Adrenal gland (tissue), 12 donors: Measurements from ENCODE around the gene PRKN. TPM values are rescaled to one million over a fixed set of nuclear protein-coding genes. Genes with fewer than 3 reads are reported as not detected.

Experiments
- DNase-seq, 7 donors: peaks; one replicate each; pipeline ENCODE4 v3.0.0-alpha.2; 2019 to 2020
- H3K27ac ChIP-seq, 5 donors: fragments of 200-600 bp; sonication (generic) in 4 of 5; 1 replicate in 3 of 5; 2 replicates in 2 of 5; pipeline versions ENCODE4 v1.5.1 to v1.8.0; 2016 to 2020; ENCODE audit warnings: mild to moderate bottlenecking in 1 of 5
- H3K27me3 ChIP-seq: fragments of 200-600 bp; 2 replicates; pipeline ENCODE4 v1.8.0; 2021
- H3K36me3 ChIP-seq, 2 donors: fragments of 200-600 bp; replicated peaks in 1 of 2; 1 replicate in 1 of 2; 2 replicates in 1 of 2; pipeline versions ENCODE4 v1.5.1 to v1.8.0; 2018 to 2022
- H3K4me1 ChIP-seq, 2 donors: fragments of 200-600 bp; replicated peaks in 1 of 2; 1 replicate in 1 of 2; 2 replicates in 1 of 2; pipeline versions ENCODE4 v1.5.1 to v1.8.0; 2018 to 2021
- H3K4me3 ChIP-seq, 4 donors: fragments of 200-600 bp; sonication (generic) in 3 of 4; one replicate each; pipeline ENCODE4 v1.5.1; 2016 to 2018
- H3K9me3 ChIP-seq, 3 donors: fragments of 200-600 bp; sonication (generic) in 1 of 3; replicated peaks in 1 of 3; 1 replicate in 2 of 3; 2 replicates in 1 of 3; pipeline versions ENCODE4 v1.5.1 to v1.8.0; 2016 to 2021
- CTCF ChIP-seq, 6 experiments: fragments of 450-650 bp in 4 of 6; fragments of 200-600 bp in 2 of 6; sonication (generic) in 1 of 6; IDR thresholded peaks; 1 replicate in 5 of 6; 2 replicates in 1 of 6; pipeline versions ENCODE4 v1.5.1 to v1.8.0; 2016 to 2021; ENCODE audit warnings: antibody characterized with exemption in 6 of 6, mild to moderate bottlenecking in 2 of 6, moderate library complexity in 1 of 6
- POLR2A ChIP-seq, 2 donors: fragments of 450-650 bp; IDR thresholded peaks; one replicate each; pipeline ENCODE4 v1.6.1; 2017; ENCODE audit warnings: antibody characterized with exemption in 2 of 2, mild to moderate bottlenecking in 2 of 2, moderate library complexity in 1 of 2
- WGBS, 4 donors: extraction: QIAGEN DNeasy Blood & Tissue Kit in 2 of 4; methylation state at CpG; one replicate each; pipeline versions ENCODE4 v1.1.5 to v1.1.7; 2013 to 2017; 5-methylcytosine and 5-hydroxymethylcytosine counted together
- intact Hi-C, 2 donors: fragments of 100-400 bp; cut with DNase I; formaldehyde crosslinking; loops; one replicate each; pipeline versions ENCODE4 v1.14.1 to v1.15.0; 2022 to 2023
- polyA plus RNA-seq, 3 donors: library from polyadenylated mRNA; stranded (reverse); fragments of 200-250 nt in 2 of 3; fragments of 350-450 nt in 1 of 3; fragmentation: Illumina TruSeq in 1 of 3; extraction: RNeasy Lipid Tissue Mini Kit (QIAGEN cat#74804) in 1 of 3; gene quantifications; one replicate each; pipeline ENCODE4 v1.2.3, GENCODE V29; 2013 to 2014
- total RNA-seq, 9 donors: library from RNA; depleted of rRNA in 4 of 9; stranded (reverse); fragments of >200 nt in 4 of 9; fragments of 120-200 nt in 1 of 9; fragmentation: NEBNext Ultra II Directional in 1 of 9; extraction: Animal tissue kit (Norgen Biotek cat#: 25700) in 1 of 9; gene quantifications; one replicate each; pipeline versions ENCODE4 v1.1.0 to v1.2.4, GENCODE V29; 2013 to 2023
- donor health status: healthy with polysubstance abuse.
- donor health status: Bipolar disorder and iron deficiency.
- donor health status: DM: yes; HTN: yes; CAD: no.
- donor health status: DM: no; HTN: no; CAD: no.
- donor health status: DM: no; HTN: no; CAD: no.
- donor health status: DM: yes; HTN: yes; CAD: no.

The PRKN gene
- total and polyA plus RNA-seq, 12 donors, result 1.9 to 159 (median 13.3) TPM

- H3K4me1 ChIP-seq, result no peaks in the 10 kb centered on the region
- 89 to 92% (median 90%) methylated on average over 10 of the region's 10 CpGs for WGBS, 4 donors
Observed at GRCh38 chr6:162074641-162075275, 652.8 kb downstream of the PRKN start.

GRCh38 chr6:162070639-162071038 is 656.9 kb downstream of the PRKN start:
- H3K4me1 ChIP-seq, result no peaks in the 10 kb centered on the region
- H3K27me3 ChIP-seq, result no peaks in the 10 kb centered on the region
- TF ChIP-seq CTCF (IDR thresholded peaks at IDR 0.05) (no peak), POLR2A (IDR thresholded peaks at IDR 0.05) (no peak)
- no peak for DNase-seq
- no peaks in the 10 kb centered on the region for H3K36me3 ChIP-seq
- no peak overlapping the region for H3K4me3 ChIP-seq
- no peak overlapping the region for H3K27ac ChIP-seq
- intact Hi-C loops, result no loop called here
- 67 to 95% (median 90%) methylated on average over 4 to 5 of the region's 5 CpGs for WGBS, 4 donors
- H3K9me3 ChIP-seq, result no peaks in the 10 kb centered on the region

More at GRCh38 chr6:162074641-162075275, 652.8 kb downstream of the PRKN start:
- H3K9me3 ChIP-seq, result no peaks in the 10 kb centered on the region
- intact Hi-C loops, result no loop called here
- no peak for TF ChIP-seq CTCF (IDR thresholded peaks at IDR 0.05)
- no peak for TF ChIP-seq POLR2A (IDR thresholded peaks at IDR 0.05)
- DNase-seq, result no peak
- H3K4me3 ChIP-seq, result no peak overlapping the region
- H3K36me3 ChIP-seq, result no peaks in the 10 kb centered on the region
- no peaks in the 10 kb centered on the region for H3K27me3 ChIP-seq
- no peak overlapping the region for H3K27ac ChIP-seq

GRCh38 chr6:162069995-162070394 is 657.6 kb downstream of the PRKN start:
- H3K36me3 ChIP-seq, result no peaks in the 10 kb centered on the region
- DNase-seq, result no peak
- TF ChIP-seq POLR2A (IDR thresholded peaks at IDR 0.05) (no peak), CTCF (IDR thresholded peaks at IDR 0.05) (no peak)
- no peak overlapping the region for H3K4me3 ChIP-seq
- no peaks in the 10 kb centered on the region for H3K27me3 ChIP-seq
- intact Hi-C loops, result no loop called here
- H3K9me3 ChIP-seq, result no peaks in the 10 kb centered on the region
- H3K27ac ChIP-seq, result no peak overlapping the region
- no peaks in the 10 kb centered on the region for H3K4me1 ChIP-seq
- WGBS, 4 donors, result 85 to 94% (median 91%) methylated on average over 2 of the region's 2 CpGs

GRCh38 chr6:162068340-162068739 is 659.2 kb downstream of the PRKN start:
- WGBS, 4 donors, result 73 to 89% (median 84%) methylated on average over 4 of the region's 4 CpGs

More at GRCh38 chr6:162068340-162068739, 659.2 kb downstream of the PRKN start:
- intact Hi-C loops, result no loop called here
- no peak for TF ChIP-seq CTCF (IDR thresholded peaks at IDR 0.05)
- no peak for TF ChIP-seq POLR2A (IDR thresholded peaks at IDR 0.05)
- Histone ChIP-seq H3K4me1 (no peaks in the 10 kb centered on the region), H3K27ac (no peak overlapping the region), H3K4me3 (no peak overlapping the region), H3K27me3 (no peaks in the 10 kb centered on the region), H3K36me3 (no peaks in the 10 kb centered on the region), H3K9me3 (no peaks in the 10 kb centered on the region)
- DNase-seq, result no peak
